HG03280 (cell line): ENCODE data around the gene FAM20C.
A peak's percentile ranks its signal among the peaks of the same experiment; 100 is the strongest.

Experiments used
- ATAC-seq: cut with Tn5 transposase; IDR thresholded peaks from one replicate; pipeline ENCODE4 v1.9.1; 2021; ENCODE audit warnings: mild to moderate bottlenecking, moderate library complexity; ENCODE audit not compliant: unreplicated experiment

The FAM20C gene

DNA sequence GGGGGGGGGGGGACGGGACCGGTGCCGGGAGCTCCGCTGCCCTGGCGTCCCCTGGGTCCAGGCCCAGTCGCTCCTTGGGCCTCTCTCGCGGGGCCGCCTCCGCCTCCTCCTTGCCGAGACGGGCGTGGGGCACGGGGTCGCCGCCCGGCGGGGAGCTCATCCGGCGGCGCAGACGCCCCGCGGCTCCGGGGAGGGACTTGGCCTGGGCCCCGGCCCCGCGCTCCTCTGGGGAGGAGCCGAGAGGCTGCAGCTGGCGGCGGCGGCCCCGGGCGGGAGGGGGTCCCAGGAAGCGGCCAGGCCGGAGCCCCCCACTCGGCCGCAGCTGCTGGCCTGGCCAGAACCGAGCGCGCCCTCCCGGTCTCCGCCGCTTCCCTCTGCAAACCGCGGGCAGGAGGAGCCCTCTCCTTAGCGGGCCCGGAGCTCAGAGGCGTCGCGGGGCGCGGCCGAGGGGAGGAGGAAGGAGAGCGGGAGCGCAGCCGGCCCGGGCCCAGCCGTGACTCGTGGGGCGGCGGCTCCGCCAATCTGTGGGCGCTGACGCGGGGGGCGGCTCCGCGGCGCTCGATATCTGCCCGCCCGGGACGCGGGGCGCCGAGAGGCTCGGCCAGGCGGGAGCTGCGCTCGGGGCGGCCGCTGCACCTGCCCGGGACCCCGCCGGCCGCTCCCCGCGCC lies at the start of gene FAM20C:
Gene FAM20C (plus strand): TSS at position 591 of the 669 bp plus-strand sequence. CDS start 629 bp downstream, outside the sequence.
- ATAC-seq: no peak

DNA sequence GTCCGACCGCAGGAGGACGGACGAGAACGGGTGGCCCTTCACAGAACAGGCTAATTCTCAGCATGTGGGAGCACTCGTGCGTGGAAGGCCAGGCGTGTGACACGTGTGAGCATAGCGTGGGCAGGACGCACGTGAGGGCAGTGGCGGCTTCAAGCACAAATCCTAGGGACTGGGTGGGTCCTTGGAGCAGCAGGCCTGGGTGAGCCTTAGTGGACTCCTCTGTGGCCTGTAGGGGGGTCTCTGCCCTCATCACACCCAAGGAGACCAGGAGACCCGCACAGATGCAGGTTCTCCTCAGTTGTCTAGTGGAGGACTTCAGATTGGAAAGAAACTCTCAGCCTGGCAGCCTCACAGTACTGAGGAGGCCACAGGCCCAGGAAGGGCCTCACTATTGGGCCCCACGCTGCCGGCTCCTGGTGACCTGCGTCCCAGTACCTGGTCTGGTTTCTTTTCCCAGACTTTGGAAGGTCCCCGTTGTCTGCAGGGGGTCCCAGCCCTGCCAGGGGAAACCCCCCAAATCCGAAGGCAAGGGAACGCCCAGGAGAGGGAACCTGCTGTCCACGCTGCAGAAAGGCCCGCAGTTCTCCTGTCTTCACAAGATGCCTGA lies 49.1 kb upstream of the FAM20C start:
- no peak for ATAC-seq

DNA sequence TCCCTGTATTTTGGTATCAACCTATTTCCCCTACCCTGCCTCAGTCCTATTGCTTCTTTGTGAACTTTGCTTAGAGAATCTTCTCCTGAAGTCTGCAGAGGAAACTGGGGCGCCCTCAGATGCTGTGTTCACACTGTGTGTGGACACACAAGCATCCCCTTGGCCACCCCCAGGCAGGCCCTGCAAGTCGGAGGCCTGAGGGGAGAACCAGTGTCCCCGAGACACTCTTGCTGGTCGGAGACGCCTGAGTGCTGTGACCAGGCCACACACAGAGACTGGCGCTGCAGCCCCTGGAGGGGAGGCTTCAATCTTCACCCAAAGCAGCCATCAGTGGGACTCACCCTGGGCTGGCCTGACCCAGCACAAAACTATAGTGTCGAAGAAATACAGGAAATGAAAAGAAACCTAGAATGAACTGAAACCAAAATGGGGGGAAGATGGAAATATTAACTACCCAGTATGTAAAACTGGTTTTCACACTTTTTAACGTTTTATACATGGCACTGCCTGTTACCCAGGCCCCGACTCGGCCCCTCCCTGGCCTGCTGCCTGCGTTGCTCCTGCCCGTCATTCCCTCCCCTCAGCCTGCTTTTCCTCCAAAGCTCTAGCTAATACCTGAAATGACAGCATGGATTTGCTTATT lies 48.4 kb upstream of the FAM20C start:
- no peak for ATAC-seq

DNA sequence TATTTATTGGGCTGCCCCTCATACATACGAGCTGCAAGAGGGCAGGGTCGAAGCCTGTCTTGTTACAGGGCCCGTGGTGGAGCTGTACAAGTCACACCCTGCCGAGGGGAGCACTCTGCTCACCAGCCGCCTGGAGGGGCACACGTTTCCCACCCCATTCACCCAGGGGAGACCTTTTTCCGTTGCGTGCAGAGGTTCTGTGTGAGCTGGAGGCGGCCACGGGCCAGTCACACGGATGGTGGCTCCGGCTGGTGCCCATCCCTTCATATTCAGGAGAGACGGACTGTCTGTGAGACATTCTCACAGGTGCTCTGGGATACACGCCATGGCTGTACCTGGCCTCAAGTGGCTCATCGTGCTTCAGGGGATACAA lies 47.9 kb upstream of the FAM20C start:
- no peak for ATAC-seq

DNA sequence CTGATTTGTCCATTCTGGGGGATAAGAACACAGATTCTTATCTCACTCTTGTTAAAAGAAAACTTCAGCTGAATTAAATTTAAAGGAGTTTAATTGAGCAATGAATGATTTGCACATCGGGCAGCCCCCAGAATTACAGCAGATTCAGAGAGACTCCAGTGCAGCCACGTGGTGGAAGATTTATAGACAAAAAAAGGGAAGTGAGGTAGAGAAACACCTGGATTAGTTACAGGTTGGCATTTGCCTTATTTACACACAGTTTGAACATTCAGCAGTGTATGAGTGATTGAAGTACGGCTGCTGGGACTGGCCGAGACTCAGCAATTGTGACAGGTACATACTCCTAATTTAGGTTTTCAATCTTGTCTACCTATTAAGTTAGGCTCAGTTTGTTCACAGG lies 46.5 kb upstream of the FAM20C start:
- ATAC-seq: no peak

DNA sequence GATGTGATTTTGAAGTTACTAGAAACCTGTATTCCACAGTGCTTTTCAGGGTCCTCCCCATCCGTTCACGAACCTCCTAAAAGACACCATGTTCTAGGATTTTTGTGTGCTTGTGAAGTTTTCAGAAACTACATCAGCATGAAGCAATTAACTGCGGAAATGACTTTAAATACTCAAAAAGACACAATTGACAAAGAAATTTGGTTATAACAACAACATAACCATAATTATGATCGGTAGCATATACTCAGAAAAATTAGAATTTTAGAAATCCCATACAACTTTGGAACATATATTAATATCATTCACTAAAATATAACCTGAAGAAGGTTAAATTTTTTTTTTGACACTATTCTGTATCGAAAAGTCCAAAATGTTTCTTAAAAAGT lies 43.8 kb upstream of the FAM20C start:
- ATAC-seq: no peak

DNA sequence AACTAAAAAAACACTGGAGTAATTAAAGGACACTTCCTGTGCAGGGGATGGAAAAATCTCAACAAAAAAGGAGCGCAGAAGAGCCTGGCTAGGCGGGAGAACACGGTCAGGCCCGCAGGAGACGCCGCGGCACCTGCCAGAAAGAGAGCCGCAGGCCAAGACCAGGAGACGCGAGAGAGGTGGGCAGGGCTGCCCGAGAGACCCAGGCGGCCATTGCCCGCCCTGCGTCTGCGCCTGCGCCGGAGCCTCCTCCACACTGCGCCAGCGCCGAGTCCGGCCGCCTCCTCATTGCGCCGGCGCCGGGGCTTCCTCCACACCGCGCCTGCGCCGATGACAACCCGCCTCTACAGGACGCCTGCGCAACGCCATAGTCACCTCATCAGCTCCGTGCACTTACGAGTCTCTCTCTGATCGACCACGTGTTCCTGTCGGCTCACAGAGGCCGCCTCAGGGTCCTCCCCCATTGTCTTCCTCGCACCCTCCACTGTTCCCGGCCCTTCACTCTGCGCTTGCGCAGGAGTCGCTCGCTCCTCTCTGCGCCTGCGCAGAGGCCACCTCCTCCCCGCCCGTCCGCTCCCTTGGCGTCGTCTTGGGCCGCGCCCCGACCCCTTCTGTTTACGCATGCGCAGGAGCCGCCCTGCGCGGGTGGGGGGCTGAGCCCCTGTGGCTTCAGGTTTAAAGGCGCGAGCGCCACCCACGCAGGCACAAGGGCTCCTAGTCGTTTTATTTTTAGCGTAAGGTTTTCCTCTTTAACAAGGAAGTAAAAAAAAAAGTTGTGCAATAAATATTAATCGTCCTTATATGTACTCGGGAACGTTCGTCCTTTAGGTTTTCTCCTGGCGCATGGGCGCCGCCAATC lies 43.2 kb upstream of the FAM20C start:
- peak; percentile 92 for ATAC-seq

DNA sequence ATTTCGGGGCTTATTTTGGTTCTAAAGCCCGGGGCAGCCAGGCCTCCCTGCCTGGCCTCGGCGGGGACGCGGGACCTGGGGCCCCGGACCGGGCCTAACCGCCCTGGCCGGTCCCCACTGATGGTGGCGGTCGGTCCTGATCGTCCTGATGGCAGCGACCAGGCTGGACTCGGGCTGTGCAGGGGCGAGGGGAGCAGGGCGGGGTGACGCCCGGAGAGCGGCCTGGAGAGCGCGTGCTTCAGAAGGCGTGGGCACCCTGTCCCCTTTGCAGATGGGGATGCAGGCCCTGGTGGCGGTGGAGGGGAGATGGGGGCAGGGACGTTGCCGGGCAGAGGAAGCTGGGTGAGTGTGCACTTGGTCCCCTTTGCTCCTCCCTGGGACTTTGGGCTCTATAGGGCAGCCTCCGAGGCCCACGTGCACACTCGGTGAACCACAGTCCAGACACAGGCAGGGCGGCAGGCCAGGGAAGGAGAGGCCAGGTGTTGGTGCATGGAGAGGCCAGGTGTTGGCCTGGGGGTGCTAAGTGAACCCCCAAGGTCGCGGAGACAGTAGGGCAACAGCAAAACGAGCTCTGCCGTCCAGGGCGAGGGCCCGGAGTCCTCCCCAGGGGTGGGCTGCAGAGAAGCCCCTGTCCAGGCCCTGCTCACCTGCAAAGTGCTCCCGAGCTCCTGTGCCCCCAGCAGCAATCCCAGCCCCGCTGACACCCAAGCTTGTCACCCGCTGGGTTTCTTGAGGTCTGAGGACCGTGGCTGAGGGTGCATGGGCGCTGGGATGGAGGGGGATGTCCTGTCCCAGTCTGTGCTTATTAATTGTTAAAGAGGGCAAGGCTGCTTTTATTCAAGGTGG lies 42.4 kb upstream of the FAM20C start:
- ATAC-seq: peak; percentile 24

DNA sequence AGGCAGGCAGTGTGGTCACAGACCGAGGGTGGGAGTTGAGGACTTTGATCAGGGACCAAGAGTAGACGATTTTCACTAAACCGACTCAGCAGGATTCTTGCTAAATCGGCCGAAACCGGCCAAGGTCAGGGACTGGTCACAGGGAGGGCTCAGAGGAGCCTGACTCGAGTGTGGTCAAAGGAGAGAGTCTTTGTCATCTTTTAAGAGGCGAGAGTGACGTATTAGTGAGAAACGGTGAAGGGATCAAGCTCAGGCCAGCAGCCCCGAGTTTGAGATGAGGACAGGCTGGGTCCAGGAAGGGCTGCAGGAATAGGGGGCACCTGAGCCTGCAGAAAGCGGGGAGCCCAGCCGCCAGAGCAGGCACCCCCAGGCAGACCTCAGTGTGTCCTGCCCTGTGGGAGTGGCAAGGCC lies 41.6 kb upstream of the FAM20C start:
- ATAC-seq: no peak

DNA sequence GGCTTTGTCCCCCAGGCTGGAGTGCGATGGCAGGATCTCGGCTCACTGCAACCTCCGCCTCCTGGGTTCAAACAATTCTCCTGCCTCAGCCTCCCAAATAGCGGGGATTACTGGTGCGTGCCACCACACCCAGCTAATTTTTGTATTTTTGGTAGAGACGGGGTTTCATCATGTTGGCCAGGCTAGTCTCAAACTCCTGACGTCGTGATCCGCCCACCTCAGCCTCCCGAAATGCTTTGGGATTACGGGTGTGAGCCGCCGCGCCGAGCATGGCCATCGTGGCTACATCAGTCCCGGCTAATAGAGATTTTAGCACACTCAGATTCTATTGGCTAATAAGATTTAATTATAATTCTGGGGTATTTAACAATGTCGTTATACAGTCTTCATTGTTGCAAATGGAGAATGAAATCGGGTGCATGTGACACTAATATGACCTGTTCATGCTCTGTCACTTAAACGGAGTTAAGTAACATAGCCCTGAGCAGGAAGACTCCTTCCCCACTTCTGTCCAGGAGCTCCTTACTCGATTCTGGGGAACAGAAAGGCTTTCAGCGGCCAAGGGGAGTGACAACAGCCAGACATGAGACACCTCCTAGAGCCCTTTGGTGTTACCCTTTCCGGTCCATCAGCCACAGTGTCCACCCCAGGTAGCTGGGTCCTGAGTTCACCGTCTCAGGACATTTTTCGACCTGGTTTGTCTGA lies 40.9 kb upstream of the FAM20C start:
- no peak for ATAC-seq

DNA sequence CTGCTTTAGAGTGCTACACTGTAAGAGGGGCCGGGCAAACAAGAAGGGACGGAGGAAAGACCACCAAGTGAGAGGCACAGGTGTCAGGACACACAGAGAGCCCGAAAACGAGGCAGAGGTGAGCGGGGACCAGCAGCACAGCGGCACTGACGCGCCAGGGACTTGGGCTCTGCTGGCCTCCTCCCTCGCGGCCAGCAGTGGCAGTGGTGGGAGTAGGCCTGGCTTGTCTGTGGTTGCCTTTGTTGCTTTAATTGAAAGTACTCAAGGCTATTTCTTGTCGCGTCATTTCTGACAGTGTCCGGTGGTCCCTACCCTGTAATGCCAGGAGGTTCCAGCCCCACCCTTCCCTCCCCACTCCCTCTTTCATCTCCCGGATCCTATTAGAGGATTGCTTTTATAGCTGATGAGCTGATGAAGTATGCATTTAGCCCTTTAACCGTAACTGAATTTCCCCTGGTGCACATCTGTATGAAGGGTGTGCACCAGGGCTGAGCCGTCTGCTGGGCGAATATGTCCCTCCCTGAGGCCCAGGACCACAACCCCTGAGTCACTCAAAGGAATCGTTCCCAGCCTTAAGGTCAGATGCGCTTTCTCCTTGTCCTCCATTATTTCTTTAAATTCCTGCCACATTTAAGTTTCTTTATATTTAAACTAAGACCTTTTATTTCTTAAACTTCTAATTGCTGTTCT lies 39.5 kb upstream of the FAM20C start:
- ATAC-seq: no peak

DNA sequence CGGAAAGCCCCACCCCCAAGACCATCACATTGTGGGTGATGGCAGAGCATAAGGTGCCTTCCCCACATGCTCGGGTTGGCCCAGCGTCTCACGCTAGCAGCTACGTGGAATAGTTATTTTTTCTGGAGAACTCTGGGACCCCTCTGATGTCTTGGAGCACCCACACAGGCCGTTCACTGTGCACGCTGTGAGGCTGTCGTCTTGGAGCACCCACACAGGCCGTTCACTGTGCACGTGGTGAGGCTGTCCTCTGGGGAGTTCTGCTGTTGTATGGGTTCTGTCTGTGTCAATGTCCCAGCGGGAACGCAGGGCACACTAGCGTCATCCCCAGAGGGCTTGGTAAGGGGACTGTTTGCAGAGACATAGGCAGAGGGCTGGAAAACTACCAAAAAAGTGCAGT lies 38.8 kb upstream of the FAM20C start:
- no peak for ATAC-seq

DNA sequence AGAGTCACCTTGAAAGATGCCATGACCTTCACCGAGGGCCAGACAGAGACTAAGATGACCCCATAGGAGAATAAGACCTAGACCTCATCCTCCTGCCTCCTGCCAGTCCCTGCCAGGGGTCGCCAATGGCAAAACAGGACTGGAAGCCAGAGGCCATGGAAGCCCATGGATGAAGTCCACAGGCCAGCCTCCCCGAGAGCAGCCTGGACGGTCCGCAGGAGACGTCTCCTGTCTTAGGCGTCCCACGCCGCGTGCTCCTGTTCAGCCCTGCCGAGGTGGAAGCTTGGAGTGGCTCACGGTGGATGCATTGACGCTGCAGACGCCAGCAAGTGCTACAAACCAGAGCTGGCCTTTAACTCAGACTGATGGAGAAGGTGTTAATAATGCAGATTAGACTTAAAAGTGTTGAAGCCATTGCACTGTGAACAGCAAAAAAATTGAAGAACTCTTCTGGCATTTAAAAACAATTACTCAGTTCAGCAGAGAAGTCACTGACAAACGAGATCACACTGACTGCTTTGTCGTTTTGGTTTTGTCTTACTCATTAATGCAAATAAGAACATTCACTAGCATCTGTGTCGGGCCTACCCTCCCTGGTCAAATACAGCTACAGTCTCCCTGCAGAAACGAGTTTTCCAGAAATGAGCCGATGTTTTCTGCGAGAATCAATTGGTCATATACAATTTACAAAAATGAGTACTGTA lies 38.1 kb upstream of the FAM20C start:
- no peak for ATAC-seq

DNA sequence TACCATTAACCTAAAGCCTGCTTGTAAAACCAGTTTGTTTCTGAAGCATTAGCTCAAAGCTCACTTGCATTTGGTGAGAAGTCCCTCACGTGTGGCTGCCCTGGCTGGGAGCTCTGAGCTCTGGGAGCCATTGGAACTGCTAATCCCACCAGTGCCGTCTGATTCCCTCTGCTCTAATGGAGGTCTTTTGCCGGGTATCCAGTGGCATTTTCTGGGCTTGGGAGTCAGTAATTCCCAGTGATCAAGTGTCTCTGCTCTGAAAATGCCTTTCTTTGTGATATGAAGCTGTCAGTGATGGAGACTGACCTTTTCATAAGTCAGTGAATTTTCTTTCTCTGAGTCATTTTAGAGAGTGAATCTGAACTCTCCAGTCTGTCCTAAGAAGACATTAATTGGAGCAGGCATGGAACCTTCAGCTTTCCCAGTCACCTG lies 36.9 kb upstream of the FAM20C start:
- no peak for ATAC-seq

DNA sequence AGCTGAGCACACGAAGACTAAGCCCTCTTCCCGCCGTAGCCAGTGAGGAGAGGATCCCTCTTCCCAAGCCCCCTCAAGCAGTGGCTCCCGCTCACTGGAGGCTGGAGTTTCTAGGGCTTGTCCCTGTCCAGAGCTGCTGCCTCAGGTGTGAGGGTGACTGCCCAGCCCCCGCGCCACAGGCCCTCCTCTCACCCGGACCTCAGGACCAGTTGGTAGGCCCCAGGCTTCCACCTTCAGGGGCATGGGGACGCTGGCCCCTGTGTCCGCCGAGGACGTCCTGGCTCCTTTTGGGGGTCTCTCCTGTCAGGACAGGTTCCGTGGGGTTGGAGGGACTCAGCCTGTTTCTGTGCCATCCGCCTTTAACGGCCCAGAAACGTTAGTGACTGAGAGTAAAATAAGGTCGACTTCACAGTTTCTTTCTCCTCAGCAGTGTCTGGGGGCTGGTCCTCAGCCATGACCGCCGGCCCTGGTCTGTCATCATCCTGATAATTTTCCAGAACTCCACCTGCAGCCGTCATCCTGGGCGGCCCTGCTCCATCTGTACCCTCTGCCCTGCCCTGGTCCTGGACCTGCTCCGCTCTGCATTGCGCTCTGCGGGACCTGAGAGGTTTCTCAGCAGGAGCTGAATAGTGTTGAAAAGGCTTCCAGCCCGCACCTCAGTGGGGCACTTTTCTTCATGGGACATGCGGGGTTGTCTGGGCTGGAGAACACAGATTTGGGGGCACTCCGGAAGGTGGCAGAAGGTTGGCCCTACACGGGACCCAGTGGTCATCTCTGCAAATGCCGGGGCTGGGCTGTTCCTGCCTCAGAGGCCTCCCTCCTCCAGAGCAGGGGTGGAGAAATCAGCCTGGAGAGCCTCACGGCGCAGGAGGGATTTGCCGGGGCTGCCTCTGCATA lies 36.0 kb upstream of the FAM20C start:
- ATAC-seq: no peak

DNA sequence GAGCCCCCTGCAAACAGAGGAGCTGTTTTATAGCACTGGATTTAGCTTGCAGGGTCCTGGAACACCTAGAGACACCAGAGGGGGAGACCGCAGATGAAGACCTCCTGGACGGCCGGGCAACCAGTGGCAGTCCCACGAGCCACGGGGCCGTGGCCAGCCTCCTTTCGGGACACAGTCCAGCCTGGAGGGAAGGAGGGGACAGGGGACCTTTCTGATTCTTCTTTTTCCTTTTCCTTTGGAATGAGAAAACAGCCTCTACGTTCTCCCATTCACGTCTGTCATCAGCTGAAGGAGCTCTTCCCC lies 35.4 kb upstream of the FAM20C start:
- ATAC-seq: no peak

DNA sequence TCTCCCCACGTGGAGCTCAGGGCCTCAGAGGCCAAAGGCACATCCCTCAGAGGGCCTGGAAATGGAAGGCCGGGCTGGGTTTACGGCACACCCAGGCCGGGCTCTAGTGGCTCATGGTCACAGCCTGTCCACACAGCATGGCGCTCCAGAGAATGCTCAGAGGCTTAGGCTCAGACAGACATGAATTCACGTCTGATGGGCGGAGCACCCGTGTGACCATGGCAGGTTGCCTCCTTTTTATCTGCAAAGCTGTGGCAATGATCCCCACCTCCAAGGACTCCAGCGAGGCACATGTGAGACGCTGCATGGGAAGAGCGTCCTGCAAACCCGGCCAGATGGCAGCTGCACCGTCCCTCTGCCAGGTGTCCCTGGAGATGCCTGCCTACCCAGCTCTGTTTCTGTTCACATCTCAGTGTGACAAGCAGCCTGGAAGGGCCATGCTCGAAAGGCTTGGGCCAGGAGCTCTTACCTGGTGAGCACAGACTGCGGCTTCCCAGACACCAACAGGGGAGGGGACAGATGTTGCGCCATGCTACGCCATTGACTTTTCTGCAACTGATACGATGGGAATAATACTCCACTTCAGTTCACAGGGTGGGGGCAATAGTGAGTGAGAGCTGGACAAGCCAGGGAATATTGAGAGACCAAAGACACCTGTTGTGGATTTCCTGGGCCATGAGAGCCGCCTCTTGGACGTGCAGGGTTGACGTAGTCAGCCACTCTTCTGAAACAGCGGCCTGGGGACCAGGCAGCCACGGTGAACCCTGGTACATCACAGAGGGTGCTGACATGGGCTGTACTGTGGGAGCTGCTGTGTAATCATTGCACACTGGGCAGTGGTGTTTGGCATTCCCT lies 34.4 kb upstream of the FAM20C start:
- no peak for ATAC-seq
